ENCODE data around the gene GABRB3.
"Not testable (repeated sequence)": the region's sequence is repeated elsewhere in the genome, so short reads cannot be mapped to it uniquely, and the experiment has no call there.

The GABRB3 gene

GRCh38 chr15:26731965-26732364, 40.9 kb downstream of the GABRB3 start:
- Histone ChIP-seq H3K27ac (ENCODE audit: low read depth, low read length) (no peak overlapping the region), H3K4me3 (ENCODE audit: low read depth, low read length) (no peak overlapping the region), H3K36me3 (ENCODE audit: insufficient read depth, low read length) (no peaks in the 10 kb centered on the region), H3K27me3 (ENCODE audit: insufficient read depth, low read length) (no peaks in the 10 kb centered on the region), H2AFZ (ENCODE audit: low read length, unreplicated experiment) (no peak overlapping the region), H3K79me2 (ENCODE audit: control insufficient read depth, insufficient read depth, low read length, unreplicated experiment) (no peaks in the 10 kb centered on the region), H3K4me1 (ENCODE audit: control insufficient read depth, insufficient read depth, low read length, unreplicated experiment) (no peaks in the 10 kb centered on the region)

- H3K27ac ChIP-seq (ENCODE audit: low read depth, low read length) = no peak overlapping the region
- no peaks in the 10 kb centered on the region for H3K79me2 ChIP-seq (ENCODE audit: control insufficient read depth, insufficient read depth, low read length, unreplicated experiment)
- H3K4me1 ChIP-seq (ENCODE audit: control insufficient read depth, insufficient read depth, low read length, unreplicated experiment) = no peaks in the 10 kb centered on the region
- H2AFZ ChIP-seq (ENCODE audit: low read length, unreplicated experiment) = no peak overlapping the region
- no peaks in the 10 kb centered on the region for H3K27me3 ChIP-seq (ENCODE audit: insufficient read depth, low read length)
- no peaks in the 10 kb centered on the region for H3K36me3 ChIP-seq (ENCODE audit: insufficient read depth, low read length)
- H3K4me3 ChIP-seq (ENCODE audit: low read depth, low read length) = no peak overlapping the region
Measured at GRCh38 chr15:26729581-26729980, 43.3 kb downstream of the GABRB3 start.

- no peak overlapping the region for H2AFZ ChIP-seq (ENCODE audit: low read length, unreplicated experiment)
- H3K4me1 ChIP-seq (ENCODE audit: control insufficient read depth, insufficient read depth, low read length, unreplicated experiment) = no peaks in the 10 kb centered on the region
- H3K27ac ChIP-seq (ENCODE audit: low read depth, low read length) = no peak overlapping the region
- no peak overlapping the region for H3K4me3 ChIP-seq (ENCODE audit: low read depth, low read length)
- no peaks in the 10 kb centered on the region for H3K27me3 ChIP-seq (ENCODE audit: insufficient read depth, low read length)
- H3K36me3 ChIP-seq (ENCODE audit: insufficient read depth, low read length) = no peaks in the 10 kb centered on the region
- no peaks in the 10 kb centered on the region for H3K79me2 ChIP-seq (ENCODE audit: control insufficient read depth, insufficient read depth, low read length, unreplicated experiment)
Measured at GRCh38 chr15:26729030-26729429, 43.8 kb downstream of the GABRB3 start.

DNA sequence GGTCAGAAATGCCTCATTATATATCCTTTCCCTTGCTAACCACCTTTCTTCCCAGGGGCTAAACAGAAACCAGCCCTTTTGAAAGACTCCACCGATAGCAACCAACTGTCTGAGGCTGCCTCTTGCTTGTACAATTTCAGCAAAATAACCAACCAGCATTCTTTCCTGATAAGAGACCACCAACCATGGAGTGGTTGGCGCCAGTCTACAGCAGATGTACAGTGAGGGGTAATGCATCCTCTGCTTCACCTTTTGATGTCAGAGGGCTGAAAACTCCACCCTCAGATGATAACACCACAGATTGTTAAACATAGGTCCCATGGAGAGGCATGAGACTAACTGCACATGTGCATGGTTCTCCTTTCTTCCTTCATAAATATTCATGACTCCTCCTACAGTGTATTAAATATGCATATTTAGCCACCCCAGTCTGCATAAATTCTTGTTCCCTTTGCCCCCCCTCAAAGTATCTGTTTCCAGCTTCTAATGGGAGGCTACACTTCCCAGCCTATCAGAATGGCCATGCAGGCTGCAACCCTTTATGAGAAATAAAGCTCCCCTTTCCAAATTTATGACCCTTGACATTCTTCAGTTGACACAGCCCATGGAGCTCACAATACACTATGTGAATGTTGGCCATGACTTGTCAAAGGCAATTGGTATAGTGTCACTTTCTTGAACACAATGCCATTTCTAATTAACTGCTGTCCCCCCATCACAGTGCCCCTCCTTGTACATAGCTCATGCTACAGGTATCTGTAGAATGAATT, 48.3 kb downstream of the GABRB3 start:
- H3K27ac ChIP-seq (ENCODE audit: low read depth, low read length) = no peak overlapping the region
- no peaks in the 10 kb centered on the region for H3K79me2 ChIP-seq (ENCODE audit: control insufficient read depth, insufficient read depth, low read length, unreplicated experiment)
- no peaks in the 10 kb centered on the region for H3K36me3 ChIP-seq (ENCODE audit: insufficient read depth, low read length)
- no peaks in the 10 kb centered on the region for H3K4me1 ChIP-seq (ENCODE audit: control insufficient read depth, insufficient read depth, low read length, unreplicated experiment)
- H3K27me3 ChIP-seq (ENCODE audit: insufficient read depth, low read length) = no peaks in the 10 kb centered on the region
- no peak overlapping the region for H2AFZ ChIP-seq (ENCODE audit: low read length, unreplicated experiment)
- H3K4me3 ChIP-seq (ENCODE audit: low read depth, low read length) = no peak overlapping the region

DNA sequence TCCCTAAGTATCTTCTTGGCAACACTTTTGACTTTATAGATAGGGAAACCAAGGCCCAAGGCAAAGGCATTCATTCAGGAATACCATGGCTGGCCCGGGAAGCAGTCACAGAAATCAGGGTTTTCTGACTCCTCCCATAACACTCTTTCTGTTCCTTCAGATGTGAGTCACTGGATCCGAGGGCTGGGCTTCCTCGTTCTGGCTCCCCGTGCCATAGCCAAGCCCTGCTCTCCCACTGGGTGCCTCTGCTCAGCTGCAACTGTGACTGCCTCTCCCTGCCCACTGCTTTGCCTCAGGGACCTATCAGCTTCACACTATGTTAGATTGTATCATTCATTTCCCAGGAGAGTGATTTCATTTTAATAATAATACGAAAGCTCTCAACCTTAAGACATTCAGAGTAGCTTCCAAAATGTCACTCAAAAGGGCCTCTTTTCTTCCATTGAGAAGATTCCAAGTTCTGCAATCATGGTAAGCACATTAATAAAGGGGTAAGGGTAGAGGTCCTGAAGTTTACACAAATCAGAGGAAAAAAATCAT, 50.2 kb downstream of the GABRB3 start:
- Histone ChIP-seq H3K79me2 (ENCODE audit: control insufficient read depth, insufficient read depth, low read length, unreplicated experiment) (no peaks in the 10 kb centered on the region), H3K27ac (ENCODE audit: low read depth, low read length) (no peak overlapping the region), H2AFZ (ENCODE audit: low read length, unreplicated experiment) (no peak overlapping the region), H3K27me3 (ENCODE audit: insufficient read depth, low read length) (no peaks in the 10 kb centered on the region), H3K4me1 (ENCODE audit: control insufficient read depth, insufficient read depth, low read length, unreplicated experiment) (no peaks in the 10 kb centered on the region), H3K4me3 (ENCODE audit: low read depth, low read length) (no peak overlapping the region), H3K36me3 (ENCODE audit: insufficient read depth, low read length) (no peaks in the 10 kb centered on the region)

- H3K27ac ChIP-seq (ENCODE audit: low read depth, low read length) = no peak overlapping the region
- H3K36me3 ChIP-seq (ENCODE audit: insufficient read depth, low read length) = no peaks in the 10 kb centered on the region
- H3K4me1 ChIP-seq (ENCODE audit: control insufficient read depth, insufficient read depth, low read length, unreplicated experiment) = no peaks in the 10 kb centered on the region
- H3K79me2 ChIP-seq (ENCODE audit: control insufficient read depth, insufficient read depth, low read length, unreplicated experiment) = no peaks in the 10 kb centered on the region
- no peaks in the 10 kb centered on the region for H3K27me3 ChIP-seq (ENCODE audit: insufficient read depth, low read length)
- no peak overlapping the region for H2AFZ ChIP-seq (ENCODE audit: low read length, unreplicated experiment)
- no peak overlapping the region for H3K4me3 ChIP-seq (ENCODE audit: low read depth, low read length)
Measured at GRCh38 chr15:26721232-26721967, 51.5 kb downstream of the GABRB3 start.

- Histone ChIP-seq H3K4me1 (ENCODE audit: control insufficient read depth, insufficient read depth, low read length, unreplicated experiment) (no peaks in the 10 kb centered on the region), H3K36me3 (ENCODE audit: insufficient read depth, low read length) (no peaks in the 10 kb centered on the region), H3K4me3 (ENCODE audit: low read depth, low read length) (no peak overlapping the region), H3K79me2 (ENCODE audit: control insufficient read depth, insufficient read depth, low read length, unreplicated experiment) (no peaks in the 10 kb centered on the region), H2AFZ (ENCODE audit: low read length, unreplicated experiment) (no peak overlapping the region), H3K27me3 (ENCODE audit: insufficient read depth, low read length) (no peaks in the 10 kb centered on the region), H3K27ac (ENCODE audit: low read depth, low read length) (no peak overlapping the region)
Measured at GRCh38 chr15:26720546-26720945, 52.3 kb downstream of the GABRB3 start.

GRCh38 chr15:26719866-26720265, 53.0 kb downstream of the GABRB3 start:
- H2AFZ ChIP-seq (ENCODE audit: low read length, unreplicated experiment); H3K4me3 ChIP-seq (ENCODE audit: low read depth, low read length); H3K36me3 ChIP-seq (ENCODE audit: insufficient read depth, low read length); H3K27ac ChIP-seq (ENCODE audit: low read depth, low read length); H3K79me2 ChIP-seq (ENCODE audit: control insufficient read depth, insufficient read depth, low read length, unreplicated experiment); H3K4me1 ChIP-seq (ENCODE audit: control insufficient read depth, insufficient read depth, low read length, unreplicated experiment); H3K27me3 ChIP-seq (ENCODE audit: insufficient read depth, low read length): not testable (repeated sequence)

- Histone ChIP-seq H3K4me1 (ENCODE audit: control insufficient read depth, insufficient read depth, low read length, unreplicated experiment) (no peaks in the 10 kb centered on the region), H3K27me3 (ENCODE audit: insufficient read depth, low read length) (no peaks in the 10 kb centered on the region), H3K36me3 (ENCODE audit: insufficient read depth, low read length) (no peaks in the 10 kb centered on the region), H3K79me2 (ENCODE audit: control insufficient read depth, insufficient read depth, low read length, unreplicated experiment) (no peaks in the 10 kb centered on the region), H3K4me3 (ENCODE audit: low read depth, low read length) (no peak overlapping the region), H2AFZ (ENCODE audit: low read length, unreplicated experiment) (no peak overlapping the region), H3K27ac (ENCODE audit: low read depth, low read length) (no peak overlapping the region)
Measured at GRCh38 chr15:26716069-26716468, 56.8 kb downstream of the GABRB3 start.

- H3K79me2 ChIP-seq (ENCODE audit: control insufficient read depth, insufficient read depth, low read length, unreplicated experiment) = no peaks in the 10 kb centered on the region
- H3K27ac ChIP-seq (ENCODE audit: low read depth, low read length) = no peak overlapping the region
- no peaks in the 10 kb centered on the region for H3K27me3 ChIP-seq (ENCODE audit: insufficient read depth, low read length)
- no peak overlapping the region for H2AFZ ChIP-seq (ENCODE audit: low read length, unreplicated experiment)
- H3K4me3 ChIP-seq (ENCODE audit: low read depth, low read length) = no peak overlapping the region
- H3K36me3 ChIP-seq (ENCODE audit: insufficient read depth, low read length) = no peaks in the 10 kb centered on the region
- no peaks in the 10 kb centered on the region for H3K4me1 ChIP-seq (ENCODE audit: control insufficient read depth, insufficient read depth, low read length, unreplicated experiment)
Measured at GRCh38 chr15:26713498-26713897, 59.4 kb downstream of the GABRB3 start.

- no peaks in the 10 kb centered on the region for H3K27me3 ChIP-seq (ENCODE audit: insufficient read depth, low read length)
- no peak overlapping the region for H3K27ac ChIP-seq (ENCODE audit: low read depth, low read length)
- no peak overlapping the region for H2AFZ ChIP-seq (ENCODE audit: low read length, unreplicated experiment)
- H3K36me3 ChIP-seq (ENCODE audit: insufficient read depth, low read length) = no peaks in the 10 kb centered on the region
- no peaks in the 10 kb centered on the region for H3K4me1 ChIP-seq (ENCODE audit: control insufficient read depth, insufficient read depth, low read length, unreplicated experiment)
- H3K4me3 ChIP-seq (ENCODE audit: low read depth, low read length) = no peak overlapping the region
- no peaks in the 10 kb centered on the region for H3K79me2 ChIP-seq (ENCODE audit: control insufficient read depth, insufficient read depth, low read length, unreplicated experiment)
Measured at GRCh38 chr15:26712335-26712734, 60.5 kb downstream of the GABRB3 start.

Measured in ACC112 (cell line).